ENCODE measurements around the gene SDK1. TPM values are rescaled to one million over a fixed set of nuclear protein-coding genes. Genes with fewer than 3 reads are reported as not detected.

Gene SDK1
- total and polyA plus RNA-seq, 2 of the 8 experiments (the other 6 are each of a cell fraction or from before 2014, with no cell fraction given) = 3.3 to 7.2 TPM

DNA sequence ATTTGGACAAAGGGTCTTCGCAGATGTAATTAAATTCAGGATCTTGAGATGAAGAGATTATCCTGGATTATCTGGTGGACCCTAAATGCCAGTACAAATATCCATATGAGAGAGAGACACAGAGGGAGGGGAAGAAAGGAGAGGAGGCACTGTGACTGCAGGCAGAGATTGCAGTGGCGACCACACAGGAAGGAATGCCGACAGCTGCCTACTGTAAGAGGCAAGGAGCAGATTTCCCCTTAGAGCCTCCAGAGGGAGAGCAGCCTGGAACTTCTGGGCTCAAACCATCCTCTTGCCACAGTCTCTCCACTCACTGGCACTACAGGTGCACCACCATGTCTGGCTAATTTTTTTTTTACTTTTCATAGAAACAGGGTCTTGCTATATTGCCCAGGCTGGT lies 152.3 kb downstream of the SDK1 start:
- Histone ChIP-seq H2BK12ac (ENCODE audit: low read depth, low read length) (no peak overlapping the region), H3K23ac (ENCODE audit: insufficient read length) (no peak overlapping the region), H3K36me3 (ENCODE audit: control insufficient read depth in 2 of 4, insufficient read depth in 4 of 4, low read length in 3 of 4) (no peaks in the 10 kb centered on the region), H3K9me3 (ENCODE audit: insufficient read depth in 2 of 2, low read depth in 1 of 2, low read length in 1 of 2) (no peaks in the 10 kb centered on the region), H4K20me1 (replicated peaks in 1 of 2; ENCODE audit: control insufficient read depth in 1 of 2, insufficient read depth in 2 of 2, low read length in 2 of 2) (no peaks in the 10 kb centered on the region), H3K4me1 (replicated peaks in 1 of 4; ENCODE audit: control insufficient read depth in 3 of 4, insufficient read depth in 4 of 4, low read length in 3 of 4) (peaks cover 0 to 2% (median 0%) of the 10 kb centered on the region in 4 experiments; a peak in 1 of 7 replicates), H2AFZ (ENCODE audit: low read length) (no peak overlapping the region), H4K91ac (replicated peaks; ENCODE audit: insufficient read length, low read length) (no peak overlapping the region), H3K4ac (replicated peaks; ENCODE audit: insufficient read length, low read depth, low read length) (no peak overlapping the region), H3K14ac (ENCODE audit: insufficient read length) (no peak overlapping the region), H2BK20ac (ENCODE audit: low read length) (no peak overlapping the region), H3K79me2 (ENCODE audit: control insufficient read depth in 1 of 2, insufficient read depth in 2 of 2, low read length in 2 of 2) (no peaks in the 10 kb centered on the region), H3K79me1 (ENCODE audit: low read depth, low read length) (0 out of 2 replicates have a peak, but pooled peaks cover 3% of the 10 kb centered on the region), H3K18ac (ENCODE audit: extremely low read depth, low read length) (no peak overlapping the region), H2AK5ac (ENCODE audit: low read depth, low read length) (no peak overlapping the region), H4K5ac (ENCODE audit: insufficient read length, low read depth, low read length) (no peak overlapping the region), H3K9ac (replicated peaks in 1 of 4; ENCODE audit: extremely low read depth in 1 of 4, low read depth in 3 of 4, low read length in 3 of 4) (no peak overlapping the region), H2BK5ac (ENCODE audit: low read depth, low read length) (no peak overlapping the region), H2BK120ac (replicated peaks; ENCODE audit: low read depth, low read length) (no peak overlapping the region), H4K8ac (ENCODE audit: extremely low read depth, insufficient read depth, low read length) (no peak overlapping the region; the same call in 1 of the 2 replicates), H3K27me3 (replicated peaks in 1 of 4; ENCODE audit: control insufficient read depth in 3 of 4, extremely low read depth in 1 of 4, insufficient read depth in 3 of 4, low read length in 3 of 4) (no peaks in the 10 kb centered on the region), H3K27ac (ENCODE audit: low read depth, low read length) (no peak overlapping the region), H3K56ac (replicated peaks; ENCODE audit: insufficient read length, low read depth, low read length) (no peak overlapping the region), H2BK15ac (ENCODE audit: low read length) (no peak overlapping the region), H3K23me2 (ENCODE audit: low read depth, low read length) (no peaks in the 10 kb centered on the region; the same call in 1 of the 2 replicates), H3K4me2 (ENCODE audit: insufficient read depth in 1 of 2, low read depth in 2 of 2, low read length in 2 of 2) (no peak overlapping the region), H3K4me3 (ENCODE audit: extremely low read depth in 1 of 4, insufficient read depth in 2 of 4, low read depth in 3 of 4, low read length in 4 of 4) (no peak overlapping the region)
- DNase-seq (ENCODE audit: low read depth in 1 of 2, low spot score in 2 of 2) = peak in 1 of 2 experiments; percentile 5
- ChIA-PET POLR2A (ENCODE audit: partially characterized antibody) (no interaction called here), CTCF (ENCODE audit: partially characterized antibody) (interaction anchor here (0.7 kb wide), 3 partner anchors 16 to 223 kb away, joined by 3 to 5 read pairs (median 3); no protein-coding TSS in a partner anchor)
- WGBS, 2 experiments (ENCODE audit: extremely low coverage in 1 of 2, insufficient coverage in 1 of 2, insufficient read length in 1 of 2, insufficient replicate concordance in 2 of 2, low coverage in 1 of 2, low lambda C conversion rate in 2 of 2, missing lambda C conversion rate in 1 of 2) = 77% methylated on average over 3 of the region's 3 CpGs; no CpG with 5 or more reads in 1 of the 2 experiments
- TF ChIP-seq BACH1 (IDR thresholded peaks at IDR 0.05; ENCODE audit: low read length) (no peak), TCF12 (IDR thresholded peaks at IDR 0.05; ENCODE audit: low read depth, low read length) (no peak), CTBP2 (IDR thresholded peaks at IDR 0.05; ENCODE audit: borderline replicate concordance, insufficient read depth, insufficient read length, low read length) (no peak), TAF1 (IDR thresholded peaks at IDR 0.05; ENCODE audit: low read depth, low read length) (no peak), POU5F1 (IDR thresholded peaks at IDR 0.05; ENCODE audit: low read depth, low read length) (no peak), EP300 (IDR thresholded peaks at IDR 0.05; ENCODE audit: borderline replicate concordance in 1 of 2, low read depth in 2 of 2, low read length in 2 of 2) (no peak), CBX5 (IDR thresholded peaks at IDR 0.05; ENCODE audit: low read depth, low read length) (no peak), BRCA1 (IDR thresholded peaks at IDR 0.05; ENCODE audit: low read depth, low read length) (no peak), TEAD4 (IDR thresholded peaks at IDR 0.05; ENCODE audit: low read depth, low read length) (no peak)
- FAIRE-seq = no peak
